Esophagus muscularis mucosa (tissue), 4 donors: ENCODE results near the gene KLHL29. TPM values are rescaled to one million over a fixed set of nuclear protein-coding genes. Genes with fewer than 3 reads are reported as not detected.

Experiments used
- DNase-seq: peaks from one replicate; pipeline ENCODE4 v3.0.0-alpha.2; 2017; ENCODE audit errors: extremely low spot score
- H3K27ac ChIP-seq, 4 donors: fragments of 200-600 bp; sonication (generic); replicated peaks in 1 of 4; 1 replicate in 3 of 4; 2 replicates in 1 of 4; pipeline ENCODE4 v1.5.1; 2016 to 2019; ENCODE audit warnings: mild to moderate bottlenecking in 1 of 4
- H3K27me3 ChIP-seq, 4 donors: fragments of 200-600 bp; sonication (generic); one replicate each; pipeline versions ENCODE4 v1.5.1 to v1.6.0; 2016 to 2019
- H3K36me3 ChIP-seq, 4 donors: fragments of 200-600 bp; sonication (generic); one replicate each; pipeline ENCODE4 v1.5.1; 2016 to 2019
- H3K4me1 ChIP-seq, 4 donors: fragments of 200-600 bp; sonication (generic); one replicate each; pipeline ENCODE4 v1.5.1; 2016 to 2019
- H3K4me3 ChIP-seq, 4 donors: fragments of 200-600 bp; sonication (generic); 1 replicate in 2 of 4; 2 replicates in 2 of 4; pipeline ENCODE4 v1.5.1; 2016 to 2019; ENCODE audit warnings: mild to moderate bottlenecking in 4 of 4, moderate library complexity in 1 of 4
- H3K9me3 ChIP-seq, 4 donors: fragments of 200-600 bp; sonication (generic); 1 replicate in 3 of 4; 2 replicates in 1 of 4; pipeline ENCODE4 v1.5.1; 2016 to 2019
- EP300 ChIP-seq: sonication (generic); formaldehyde crosslinking; IDR thresholded peaks from one replicate; pipeline ENCODE4 v1.6.1; 2017; ENCODE audit warnings: antibody characterized with exemption
- POLR2A ChIP-seq: fragments of 450-650 bp; IDR thresholded peaks from one replicate; pipeline ENCODE4 v1.6.1; 2017; ENCODE audit warnings: antibody characterized with exemption, moderate library complexity, mild to moderate bottlenecking, low read depth
- POLR2AphosphoS5 ChIP-seq, 2 donors: sonication (generic); formaldehyde crosslinking; IDR thresholded peaks; one replicate each; pipeline ENCODE4 v1.6.1; 2017; ENCODE audit warnings: antibody characterized with exemption in 2 of 2
- WGBS: methylation state at CpG from one replicate; pipeline ENCODE4 v1.1.5; 2018; 5-methylcytosine and 5-hydroxymethylcytosine counted together
- intact Hi-C: fragments of 100-400 bp; cut with DNase I; formaldehyde crosslinking; loops from one replicate; pipeline ENCODE4 v1.15.1; 2023
- total RNA-seq, 4 donors: library from RNA; depleted of rRNA; stranded (reverse); fragments of >200 nt; gene quantifications; one replicate each; pipeline versions ENCODE4 v1.1.0 to v1.2.1, GENCODE V29; 2016
- TF ChIP-seq, protein P1 (sequence below), 3 experiments: fragments of 200-600 bp in 2 of 3; fragments of 450-650 bp in 1 of 3; sonication (generic) in 2 of 3; IDR thresholded peaks; one replicate each; pipeline ENCODE4 v1.5.1; 2017 to 2019; ENCODE audit warnings: antibody characterized with exemption in 3 of 3, mild to moderate bottlenecking in 2 of 3, moderate library complexity in 1 of 3

Gene KLHL29
- total RNA-seq, 4 donors from 2014 or later: 22.0 to 26.1 (median 23.4) TPM

DNA sequence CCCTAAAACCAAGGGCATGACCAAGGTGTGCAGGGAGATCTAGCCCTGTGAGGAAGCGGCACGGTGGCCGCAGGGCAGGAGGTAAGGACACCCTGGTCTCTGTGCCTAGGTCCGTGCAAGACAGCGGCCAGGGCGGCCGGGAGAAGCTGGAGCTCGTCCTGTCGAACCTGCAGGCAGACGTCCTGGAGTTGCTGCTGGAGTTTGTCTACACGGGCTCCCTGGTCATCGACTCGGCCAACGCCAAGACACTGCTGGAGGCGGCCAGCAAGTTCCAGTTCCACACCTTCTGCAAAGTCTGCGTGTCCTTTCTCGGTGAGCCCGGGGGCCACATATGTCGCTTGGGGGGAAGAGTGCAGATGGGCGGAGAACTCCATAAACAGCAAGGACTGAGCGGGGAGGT is 306.6 kb downstream of the KLHL29 start:
- Histone ChIP-seq H3K27ac (no peak overlapping the region), H3K4me3 (no peak overlapping the region), H3K4me1 (peaks cover 0 to 1% (median 0%) of the 10 kb centered on the region in 4 donors), H3K27me3 (no peaks in the 10 kb centered on the region), H3K36me3 (peaks cover 11 to 89% (median 54%) of the 10 kb centered on the region in 4 donors), H3K9me3 (no peaks in the 10 kb centered on the region)
- intact Hi-C loops: no loop called here
- DNase-seq: no peak
- WGBS: 88% methylated on average over 11 of the region's 21 CpGs
- TF ChIP-seq POLR2AphosphoS5 (IDR thresholded peaks at IDR 0.05) (no peak), POLR2A (no peak), EP300 (no peak)
- TF ChIP-seq, protein P1, sequence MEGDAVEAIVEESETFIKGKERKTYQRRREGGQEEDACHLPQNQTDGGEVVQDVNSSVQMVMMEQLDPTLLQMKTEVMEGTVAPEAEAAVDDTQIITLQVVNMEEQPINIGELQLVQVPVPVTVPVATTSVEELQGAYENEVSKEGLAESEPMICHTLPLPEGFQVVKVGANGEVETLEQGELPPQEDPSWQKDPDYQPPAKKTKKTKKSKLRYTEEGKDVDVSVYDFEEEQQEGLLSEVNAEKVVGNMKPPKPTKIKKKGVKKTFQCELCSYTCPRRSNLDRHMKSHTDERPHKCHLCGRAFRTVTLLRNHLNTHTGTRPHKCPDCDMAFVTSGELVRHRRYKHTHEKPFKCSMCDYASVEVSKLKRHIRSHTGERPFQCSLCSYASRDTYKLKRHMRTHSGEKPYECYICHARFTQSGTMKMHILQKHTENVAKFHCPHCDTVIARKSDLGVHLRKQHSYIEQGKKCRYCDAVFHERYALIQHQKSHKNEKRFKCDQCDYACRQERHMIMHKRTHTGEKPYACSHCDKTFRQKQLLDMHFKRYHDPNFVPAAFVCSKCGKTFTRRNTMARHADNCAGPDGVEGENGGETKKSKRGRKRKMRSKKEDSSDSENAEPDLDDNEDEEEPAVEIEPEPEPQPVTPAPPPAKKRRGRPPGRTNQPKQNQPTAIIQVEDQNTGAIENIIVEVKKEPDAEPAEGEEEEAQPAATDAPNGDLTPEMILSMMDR (IDR thresholded peaks at IDR 0.05): no peak

DNA sequence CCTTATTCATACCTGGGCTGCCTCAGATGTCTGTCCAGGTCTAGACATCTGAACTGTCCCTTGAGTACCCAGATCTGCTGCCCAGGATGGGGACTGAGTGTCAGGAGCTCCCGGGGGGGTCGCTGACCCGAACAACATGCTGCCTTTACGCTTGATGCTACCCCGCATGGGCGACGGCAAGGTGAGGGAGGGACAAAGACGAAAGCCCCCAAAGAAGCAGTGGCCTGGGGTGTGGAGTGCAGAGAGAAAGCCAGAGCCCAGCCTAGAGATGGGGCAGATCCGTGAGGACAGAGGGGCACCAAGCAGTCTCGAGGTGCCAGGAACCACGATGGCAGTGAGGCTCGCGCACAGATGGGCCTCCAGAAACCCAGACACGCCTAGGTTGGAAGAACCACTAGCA is 307.3 kb downstream of the KLHL29 start:
- H3K36me3 ChIP-seq: peaks cover 16 to 89% (median 57%) of the 10 kb centered on the region in 4 donors
- no peak for DNase-seq
- WGBS: 98% methylated on average over 14 of the region's 14 CpGs

DNA sequence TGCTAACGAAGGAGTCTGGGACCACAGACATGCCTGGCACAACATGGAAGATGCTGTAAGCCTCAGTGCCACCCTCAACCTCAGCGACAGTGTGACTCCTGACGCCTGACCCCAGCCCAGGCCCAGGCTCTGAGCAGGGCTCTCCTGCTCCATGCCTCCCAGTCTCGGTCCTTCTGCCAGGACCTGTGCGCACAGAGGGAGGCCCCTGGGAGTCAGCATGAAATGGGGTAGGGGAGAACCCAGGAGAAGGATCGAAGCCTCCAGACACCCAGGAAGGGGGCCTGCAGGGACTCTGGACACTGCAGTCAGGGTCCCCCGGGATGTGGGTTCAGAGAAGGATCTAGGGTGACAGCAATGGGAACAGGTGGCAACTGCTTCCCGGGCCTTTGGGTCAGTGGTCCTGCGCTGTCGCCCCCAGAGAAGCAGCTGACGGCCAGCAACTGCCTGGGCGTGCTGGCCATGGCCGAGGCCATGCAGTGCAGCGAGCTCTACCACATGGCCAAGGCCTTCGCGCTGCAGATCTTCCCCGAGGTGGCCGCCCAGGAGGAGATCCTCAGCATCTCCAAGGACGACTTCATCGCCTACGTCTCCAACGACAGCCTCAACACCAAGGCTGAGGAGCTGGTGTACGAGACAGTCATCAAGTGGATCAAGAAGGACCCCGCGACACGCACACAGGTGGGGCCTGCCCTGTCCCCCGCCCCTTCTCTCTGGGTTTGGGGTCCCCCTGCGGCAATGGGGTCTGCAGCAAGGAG is 308.0 kb downstream of the KLHL29 start:
- intact Hi-C loops: no loop called here
- H3K36me3 ChIP-seq: peaks cover 16 to 89% (median 53%) of the 10 kb centered on the region in 4 donors
- H3K27me3 ChIP-seq: no peaks in the 10 kb centered on the region
- TF ChIP-seq POLR2A (no peak), EP300 (no peak), POLR2AphosphoS5 (IDR thresholded peaks at IDR 0.05) (no peak)
- TF ChIP-seq, protein P1 (IDR thresholded peaks at IDR 0.05): no peak
- peaks cover 0 to 16% (median 10%) of the 10 kb centered on the region in 4 donors for H3K4me1 ChIP-seq
- no peak overlapping the region for H3K27ac ChIP-seq
- DNase-seq: no peak
- H3K4me3 ChIP-seq: no peak overlapping the region
- 90% methylated on average over 17 of the region's 28 CpGs for WGBS
- no peaks in the 10 kb centered on the region for H3K9me3 ChIP-seq

More for the DNA sequence above, 307.3 kb downstream of the KLHL29 start:
- Histone ChIP-seq H3K4me3 (no peak overlapping the region), H3K27ac (no peak overlapping the region), H3K4me1 (peaks cover 0 to 8% (median 2%) of the 10 kb centered on the region in 4 donors), H3K27me3 (no peaks in the 10 kb centered on the region), H3K9me3 (no peaks in the 10 kb centered on the region)
- TF ChIP-seq EP300 (no peak), POLR2A (no peak), POLR2AphosphoS5 (IDR thresholded peaks at IDR 0.05) (no peak)
- TF ChIP-seq, protein P1 (IDR thresholded peaks at IDR 0.05): no peak
- intact Hi-C loops: no loop called here

DNA sequence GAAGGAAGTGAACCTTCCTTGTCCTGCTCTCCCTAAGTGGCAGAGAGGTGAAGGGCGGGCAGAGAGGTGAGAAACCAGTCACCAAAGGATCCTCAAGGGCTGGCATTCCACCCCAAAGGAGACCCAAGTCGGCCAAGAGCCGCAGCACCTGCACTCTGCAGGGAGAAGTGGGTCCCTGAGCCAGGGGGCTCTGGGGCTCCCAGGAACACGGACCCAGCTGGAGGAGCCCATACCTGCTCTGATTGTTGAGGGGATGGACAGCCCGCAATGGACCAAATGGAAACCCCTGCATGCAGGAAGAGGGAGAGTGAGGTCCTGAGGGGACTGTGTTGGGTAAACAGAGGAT is 308.6 kb downstream of the KLHL29 start:
- no peaks in the 10 kb centered on the region for H3K9me3 ChIP-seq
- no peak overlapping the region for H3K27ac ChIP-seq
- no peaks in the 10 kb centered on the region for H3K27me3 ChIP-seq
- no peak overlapping the region for H3K4me3 ChIP-seq
- 87% methylated on average over 5 of the region's 5 CpGs for WGBS
- peaks cover 16 to 87% (median 50%) of the 10 kb centered on the region in 4 donors for H3K36me3 ChIP-seq
- intact Hi-C loops: no loop called here
- TF ChIP-seq POLR2AphosphoS5 (IDR thresholded peaks at IDR 0.05): no peak
- TF ChIP-seq, protein P1 (IDR thresholded peaks at IDR 0.05): no peak
- peaks cover 0 to 21% (median 15%) of the 10 kb centered on the region in 4 donors for H3K4me1 ChIP-seq
- DNase-seq: no peak
